H4 (cell line): ENCODE data around the gene GSTT4. TPM values are rescaled to one million over a fixed set of nuclear protein-coding genes. Genes with fewer than 3 reads are reported as not detected.
"Not testable (repeated sequence)": the region's sequence is repeated elsewhere in the genome, so short reads cannot be mapped to it uniquely, and the experiment has no call there.

Experiments used
- DNase-seq: peaks from one replicate; pipeline ENCODE4 v3.0.0-alpha.2; 2015; ENCODE audit warnings: low spot score
- total RNA-seq: library from RNA; depleted of rRNA; stranded (reverse); fragments of >200 nt; shearing (Covaris generic); gene quantifications from 2 replicates; pipeline ENCODE4 v1.2.3, GENCODE V29; 2014

The GSTT4 gene
- total RNA-seq, 1 experiment from 2014 or later, result not detected

GRCh38 chr22:24025475-24025874 lies 20.2 kb upstream of the GSTT4 start:
- no peak for DNase-seq

- no peak for DNase-seq
Measured at GRCh38 chr22:24024354-24024753, 19.1 kb upstream of the GSTT4 start.

GRCh38 chr22:24023204-24023789 lies 18.0 kb upstream of the GSTT4 start:
- DNase-seq, result no peak

- DNase-seq, result no peak
Measured at GRCh38 chr22:24021304-24021703, 16.1 kb upstream of the GSTT4 start.

GRCh38 chr22:24016156-24016555 lies 10.9 kb upstream of the GSTT4 start:
- DNase-seq, result no peak

GRCh38 chr22:24011735-24012068 lies 6.4 kb upstream of the GSTT4 start:
- DNase-seq, result no peak

GRCh38 chr22:24010018-24010391 lies 4.8 kb upstream of the GSTT4 start:
- no peak for DNase-seq

GRCh38 chr22:24009227-24010017 lies 4.2 kb upstream of the GSTT4 start:
- DNase-seq, result no peak

GRCh38 chr22:24008381-24009226 lies 3.4 kb upstream of the GSTT4 start:
- no peak for DNase-seq

- no peak for DNase-seq
Measured at GRCh38 chr22:24008022-24008283, 2.7 kb upstream of the GSTT4 start.

- no peak for DNase-seq
Measured at GRCh38 chr22:24007253-24008021, 2.2 kb upstream of the GSTT4 start.

GRCh38 chr22:24006914-24007214 lies 1.6 kb upstream of the GSTT4 start:
- no peak for DNase-seq

- DNase-seq, result no peak
Measured at GRCh38 chr22:24006207-24006913, 1.1 kb upstream of the GSTT4 start.

- DNase-seq, result no peak
Measured at GRCh38 chr22:24003887-24004286, 1.4 kb downstream of the GSTT4 start.

- no peak for DNase-seq
Measured at GRCh38 chr22:24002851-24003250, 2.4 kb downstream of the GSTT4 start.

- DNase-seq, result no peak
Measured at GRCh38 chr22:24002272-24002671, 3.0 kb downstream of the GSTT4 start.

- DNase-seq, result no peak
Measured at GRCh38 chr22:24001314-24001713, 3.9 kb downstream of the GSTT4 start.

- DNase-seq, result not testable (repeated sequence)
Measured at GRCh38 chr22:23999779-24000178, 5.5 kb downstream of the GSTT4 start.

GRCh38 chr22:23997092-23997491 lies 8.2 kb downstream of the GSTT4 start:
- DNase-seq, result no peak

- not testable (repeated sequence) for DNase-seq
Measured at GRCh38 chr22:23993581-23994177, 11.6 kb downstream of the GSTT4 start.

GRCh38 chr22:23993080-23993479 lies 12.2 kb downstream of the GSTT4 start:
- not testable (repeated sequence) for DNase-seq
